IPS-18a (cell line): ENCODE measurements around the gene H1-8.

Experiments used
- H3K27ac ChIP-seq: one replicate; pipeline ENCODE4 v1.5.1; 2013; ENCODE audit warnings: low read length
- H3K27me3 ChIP-seq: one replicate; pipeline ENCODE4 v1.6.1; 2013; ENCODE audit warnings: mild to moderate bottlenecking, low read length; ENCODE audit not compliant: control insufficient read depth, insufficient read depth
- H3K36me3 ChIP-seq: one replicate; pipeline ENCODE4 v1.6.1; 2013; ENCODE audit warnings: low read depth, low read length; ENCODE audit not compliant: control insufficient read depth
- H3K4me1 ChIP-seq: one replicate; pipeline ENCODE4 v1.6.1; 2013; ENCODE audit warnings: low read depth, low read length; ENCODE audit not compliant: control insufficient read depth
- H3K4me3 ChIP-seq: one replicate; pipeline ENCODE4 v1.5.1; 2013; ENCODE audit warnings: low read length
- H3K9ac ChIP-seq: one replicate; pipeline ENCODE4 v1.6.1; 2013; ENCODE audit warnings: mild to moderate bottlenecking, low read length, moderate library complexity
- H3K9me3 ChIP-seq: one replicate; pipeline ENCODE4 v1.6.1; 2013; ENCODE audit warnings: low read depth, low read length; ENCODE audit not compliant: control insufficient read depth

The H1-8 gene

GRCh38 chr3:129593595-129594339 is 50.8 kb downstream of the H1-8 start:
- no peaks in the 10 kb centered on the region for H3K36me3 ChIP-seq
- H3K9ac ChIP-seq: peak overlapping the region; percentile 9
- no peaks in the 10 kb centered on the region for H3K9me3 ChIP-seq
- peak overlapping the region; percentile 2 for H3K4me3 ChIP-seq
- peaks cover 6% of the 10 kb centered on the region for H3K27me3 ChIP-seq
- peaks cover 42% of the 10 kb centered on the region for H3K4me1 ChIP-seq
- H3K27ac ChIP-seq: no peak overlapping the region

DNA sequence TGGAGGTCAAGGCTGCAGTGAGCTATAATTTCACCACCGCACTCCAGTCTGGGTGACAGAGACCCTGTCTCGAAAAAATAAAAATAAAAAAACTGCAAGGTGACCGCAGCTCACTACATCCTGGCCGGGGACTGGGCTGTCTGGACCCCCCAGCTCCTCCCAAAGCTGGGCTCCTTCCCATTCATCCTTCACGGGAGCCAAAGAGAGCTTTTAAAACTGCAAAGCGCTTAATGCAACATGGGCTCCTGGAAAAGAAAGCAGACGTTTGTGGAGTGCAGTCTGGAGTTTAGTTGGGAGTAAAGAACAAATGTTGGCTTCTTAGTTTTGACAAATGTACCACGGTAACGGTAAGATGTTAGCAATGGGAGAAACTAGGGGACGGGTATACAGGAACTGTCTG is 51.4 kb downstream of the H1-8 start:
- Histone ChIP-seq H3K27me3 (peaks cover 6% of the 10 kb centered on the region), H3K9ac (no peak overlapping the region), H3K9me3 (no peaks in the 10 kb centered on the region), H3K27ac (no peak overlapping the region), H3K4me1 (peaks cover 45% of the 10 kb centered on the region), H3K36me3 (no peaks in the 10 kb centered on the region), H3K4me3 (no peak overlapping the region)

- H3K9me3 ChIP-seq: no peaks in the 10 kb centered on the region
- H3K9ac ChIP-seq: no peak overlapping the region
- H3K4me1 ChIP-seq: peaks cover 50% of the 10 kb centered on the region
- H3K27ac ChIP-seq: no peak overlapping the region
- H3K36me3 ChIP-seq: no peaks in the 10 kb centered on the region
- no peak overlapping the region for H3K4me3 ChIP-seq
- peaks cover 6% of the 10 kb centered on the region for H3K27me3 ChIP-seq
These were observed 52.0 kb downstream of the H1-8 start for GRCh38 chr3:129594907-129595390.

- Histone ChIP-seq H3K4me3 (no peak overlapping the region), H3K36me3 (no peaks in the 10 kb centered on the region), H3K9me3 (no peaks in the 10 kb centered on the region), H3K27me3 (peaks cover 6% of the 10 kb centered on the region), H3K27ac (no peak overlapping the region), H3K4me1 (peaks cover 57% of the 10 kb centered on the region), H3K9ac (no peak overlapping the region)
These were observed 52.7 kb downstream of the H1-8 start for GRCh38 chr3:129595544-129596193.

- peaks cover 56% of the 10 kb centered on the region for H3K4me1 ChIP-seq
- no peaks in the 10 kb centered on the region for H3K36me3 ChIP-seq
- no peak overlapping the region for H3K4me3 ChIP-seq
- H3K9ac ChIP-seq: no peak overlapping the region
- H3K27ac ChIP-seq: no peak overlapping the region
- peaks cover 6% of the 10 kb centered on the region for H3K27me3 ChIP-seq
- no peaks in the 10 kb centered on the region for H3K9me3 ChIP-seq
These were observed 53.5 kb downstream of the H1-8 start for GRCh38 chr3:129596194-129597086.

GRCh38 chr3:129597087-129597999 is 54.4 kb downstream of the H1-8 start:
- Histone ChIP-seq H3K4me1 (peaks cover 53% of the 10 kb centered on the region), H3K9ac (no peak overlapping the region), H3K36me3 (no peaks in the 10 kb centered on the region), H3K9me3 (no peaks in the 10 kb centered on the region), H3K27me3 (peaks cover 6% of the 10 kb centered on the region), H3K27ac (no peak overlapping the region), H3K4me3 (no peak overlapping the region)

GRCh38 chr3:129598000-129598381 is 55.0 kb downstream of the H1-8 start:
- Histone ChIP-seq H3K27ac (no peak overlapping the region), H3K36me3 (no peaks in the 10 kb centered on the region), H3K27me3 (peaks cover 6% of the 10 kb centered on the region), H3K4me3 (no peak overlapping the region), H3K9ac (no peak overlapping the region), H3K9me3 (no peaks in the 10 kb centered on the region), H3K4me1 (peaks cover 56% of the 10 kb centered on the region)

DNA sequence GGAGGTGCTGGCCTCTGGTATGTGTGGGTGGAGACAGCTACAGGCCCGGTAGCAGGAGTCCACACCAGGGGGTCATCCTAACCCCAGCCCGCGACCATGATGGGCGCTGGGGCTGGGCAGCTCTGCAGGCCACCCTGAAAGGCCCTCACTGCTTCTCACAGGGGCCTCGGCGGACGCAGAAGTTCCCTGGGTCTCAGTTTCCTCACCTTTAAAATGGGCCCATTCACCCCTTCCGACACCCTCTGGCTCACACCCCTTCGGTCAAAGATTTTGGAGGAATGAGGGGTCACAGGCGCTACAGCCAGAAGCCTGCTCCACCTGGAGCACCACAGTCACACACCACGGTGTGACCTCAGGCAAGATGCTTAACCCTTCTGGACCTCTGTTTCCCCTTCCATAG is 55.5 kb downstream of the H1-8 start:
- H3K4me1 ChIP-seq: peaks cover 54% of the 10 kb centered on the region
- no peaks in the 10 kb centered on the region for H3K9me3 ChIP-seq
- no peak overlapping the region for H3K4me3 ChIP-seq
- H3K36me3 ChIP-seq: no peaks in the 10 kb centered on the region
- no peak overlapping the region for H3K27ac ChIP-seq
- H3K9ac ChIP-seq: no peak overlapping the region
- H3K27me3 ChIP-seq: peaks cover 6% of the 10 kb centered on the region

DNA sequence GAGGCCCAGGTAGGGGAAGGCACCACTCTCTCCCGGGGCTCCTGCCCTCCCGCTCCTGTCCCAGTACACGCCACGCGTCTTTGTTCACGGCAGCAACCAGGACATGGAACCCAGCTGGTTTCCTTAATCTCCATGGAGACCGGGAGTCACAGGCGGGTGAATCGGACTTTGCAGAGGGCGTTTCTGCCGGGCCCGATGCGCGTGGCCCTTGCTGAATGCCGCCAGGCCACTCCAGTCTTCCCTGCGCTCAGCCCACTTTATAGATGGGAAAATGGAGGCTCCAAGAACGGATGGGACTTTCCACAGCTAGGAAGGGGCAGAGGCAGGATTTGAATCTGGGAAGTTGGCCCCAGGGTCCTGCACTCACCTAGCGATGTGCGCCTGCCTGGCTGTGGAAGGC is 56.1 kb downstream of the H1-8 start:
- H3K4me3 ChIP-seq: no peak overlapping the region
- peaks cover 48% of the 10 kb centered on the region for H3K4me1 ChIP-seq
- no peak overlapping the region for H3K9ac ChIP-seq
- no peak overlapping the region for H3K27ac ChIP-seq
- H3K27me3 ChIP-seq: peaks cover 8% of the 10 kb centered on the region
- no peaks in the 10 kb centered on the region for H3K9me3 ChIP-seq
- no peaks in the 10 kb centered on the region for H3K36me3 ChIP-seq

- Histone ChIP-seq H3K27me3 (peaks cover 8% of the 10 kb centered on the region), H3K4me1 (peaks cover 44% of the 10 kb centered on the region), H3K4me3 (no peak overlapping the region), H3K27ac (peak overlapping the region; percentile 24), H3K9ac (no peak overlapping the region), H3K9me3 (no peaks in the 10 kb centered on the region), H3K36me3 (no peaks in the 10 kb centered on the region)
These were observed 56.6 kb downstream of the H1-8 start for GRCh38 chr3:129599607-129600006.
